Stimulated activated effector memory CD8-positive, alpha-beta T cell treated with anti-CD3 and anti-CD28 coated beads, Interleukin-12 subunit alpha, Interleukin-12 subunit beta, amount 100 ng/mL, for 72 hours (primary cell): ENCODE data around the gene NBL1.
A peak's percentile ranks its signal among the peaks of the same experiment; 100 is the strongest.
"Not testable (repeated sequence)": the region's sequence is repeated elsewhere in the genome, so short reads cannot be mapped to it uniquely, and the experiment has no call there.

ENCODE experiments used
- ATAC-seq: fragments of 150-1000 bp; cut with Tn5 transposase; 2 replicates; pipeline ENCODE4 v1.10.0; 2021
- DNase-seq, 2 donors: peaks; one replicate each; pipeline ENCODE4 v3.0.0; 2021 to 2022; ENCODE audit warnings: low spot score in 2 of 2
- H3K27ac Mint-ChIP-seq: one replicate; pipeline ENCODE4 v1.8.0; 2022; ENCODE audit warnings: mild to moderate bottlenecking, mixed read lengths
- H3K36me3 Mint-ChIP-seq: one replicate; pipeline ENCODE4 v1.8.0; 2022; ENCODE audit warnings: mild to moderate bottlenecking, mixed read lengths
- H3K4me1 Mint-ChIP-seq: one replicate; pipeline ENCODE4 v1.8.0; 2022; ENCODE audit warnings: mixed read lengths
- H3K4me3 Mint-ChIP-seq: one replicate; pipeline ENCODE4 v1.8.0; 2022; ENCODE audit warnings: mild to moderate bottlenecking, mixed read lengths
- H3K9me3 Mint-ChIP-seq: one replicate; pipeline ENCODE4 v1.8.0; 2022; ENCODE audit warnings: mixed read lengths

NBL1 gene

GRCh38 chr1:19616489-19616888 lies 27.6 kb upstream of the NBL1 start:
- Mint-ChIP-seq H3K4me1 (peaks cover 18% of the 10 kb centered on the region), H3K4me3 (no peak overlapping the region)
- ATAC-seq, result no peak

DNA sequence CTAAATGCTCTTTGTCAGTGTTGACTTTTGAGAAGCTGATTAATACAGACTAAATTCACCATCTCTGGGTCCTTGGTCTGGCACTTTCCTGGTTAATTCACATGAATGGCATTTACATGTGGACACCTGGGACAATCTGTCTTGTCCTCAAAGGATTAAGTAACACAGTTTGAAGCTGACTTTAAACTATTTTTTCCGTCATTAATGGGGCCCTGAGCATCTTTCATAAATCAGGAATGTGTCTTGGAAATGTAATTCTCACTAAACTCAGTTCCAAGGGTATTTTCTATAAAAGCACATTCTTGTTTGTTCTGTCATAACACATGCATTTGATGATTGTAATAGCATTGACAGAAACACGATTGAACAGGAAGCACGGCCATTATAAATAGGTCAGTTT lies 26.7 kb upstream of the NBL1 start:
- H3K27ac Mint-ChIP-seq, result no peak overlapping the region

More at GRCh38 chr1:19616489-19616888, 27.6 kb upstream of the NBL1 start:
- DNase-seq, result no peak
- no peak overlapping the region for H3K27ac Mint-ChIP-seq
- H3K9me3 Mint-ChIP-seq, result no peaks in the 10 kb centered on the region
- H3K36me3 Mint-ChIP-seq, result peaks cover 19% of the 10 kb centered on the region

DNA sequence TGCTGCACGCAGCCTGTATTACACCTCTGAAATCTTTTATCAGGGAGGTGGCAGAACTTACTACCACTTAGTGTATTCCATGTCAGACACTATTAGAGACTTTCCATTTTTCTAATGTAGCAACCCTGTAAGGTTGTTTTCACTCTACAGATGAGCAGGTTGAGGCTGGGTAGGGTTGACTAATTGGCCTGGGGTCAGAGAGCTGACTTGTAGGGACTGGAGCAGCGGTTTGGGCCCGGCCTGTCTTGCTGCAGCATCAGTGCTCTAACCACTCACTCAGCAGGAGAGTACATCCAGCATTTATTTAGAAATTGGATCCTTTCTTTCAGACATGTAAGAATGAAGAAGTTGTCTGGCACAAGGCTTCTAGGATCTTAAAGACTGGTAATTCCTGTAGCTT lies 25.7 kb upstream of the NBL1 start:
- Mint-ChIP-seq H3K4me1 (peaks cover 10% of the 10 kb centered on the region), H3K4me3 (no peak overlapping the region), H3K27ac (no peak overlapping the region), H3K36me3 (peaks cover 25% of the 10 kb centered on the region), H3K9me3 (no peaks in the 10 kb centered on the region)
- ATAC-seq (no peak), DNase-seq (no peak)

More for the DNA sequence above, 26.7 kb upstream of the NBL1 start:
- H3K4me3 Mint-ChIP-seq, result no peak overlapping the region
- ATAC-seq, result no peak
- peaks cover 19% of the 10 kb centered on the region for H3K36me3 Mint-ChIP-seq
- no peak for DNase-seq
- H3K4me1 Mint-ChIP-seq, result peaks cover 18% of the 10 kb centered on the region
- H3K9me3 Mint-ChIP-seq, result no peaks in the 10 kb centered on the region

GRCh38 chr1:19619697-19620384 lies 24.3 kb upstream of the NBL1 start:
- Mint-ChIP-seq H3K4me3 (no peak overlapping the region), H3K27ac (no peak overlapping the region), H3K9me3 (no peaks in the 10 kb centered on the region), H3K36me3 (peaks cover 33% of the 10 kb centered on the region), H3K4me1 (peaks cover 7% of the 10 kb centered on the region)
- DNase-seq (no peak), ATAC-seq (no peak)

GRCh38 chr1:19620786-19621185 lies 23.3 kb upstream of the NBL1 start:
- ATAC-seq, result no peak
- no peak overlapping the region for H3K4me3 Mint-ChIP-seq
- peaks cover 29% of the 10 kb centered on the region for H3K36me3 Mint-ChIP-seq
- peak overlapping the region; percentile 73 for H3K27ac Mint-ChIP-seq
- no peaks in the 10 kb centered on the region for H3K4me1 Mint-ChIP-seq
- H3K9me3 Mint-ChIP-seq, result no peaks in the 10 kb centered on the region
- no peak for DNase-seq

DNA sequence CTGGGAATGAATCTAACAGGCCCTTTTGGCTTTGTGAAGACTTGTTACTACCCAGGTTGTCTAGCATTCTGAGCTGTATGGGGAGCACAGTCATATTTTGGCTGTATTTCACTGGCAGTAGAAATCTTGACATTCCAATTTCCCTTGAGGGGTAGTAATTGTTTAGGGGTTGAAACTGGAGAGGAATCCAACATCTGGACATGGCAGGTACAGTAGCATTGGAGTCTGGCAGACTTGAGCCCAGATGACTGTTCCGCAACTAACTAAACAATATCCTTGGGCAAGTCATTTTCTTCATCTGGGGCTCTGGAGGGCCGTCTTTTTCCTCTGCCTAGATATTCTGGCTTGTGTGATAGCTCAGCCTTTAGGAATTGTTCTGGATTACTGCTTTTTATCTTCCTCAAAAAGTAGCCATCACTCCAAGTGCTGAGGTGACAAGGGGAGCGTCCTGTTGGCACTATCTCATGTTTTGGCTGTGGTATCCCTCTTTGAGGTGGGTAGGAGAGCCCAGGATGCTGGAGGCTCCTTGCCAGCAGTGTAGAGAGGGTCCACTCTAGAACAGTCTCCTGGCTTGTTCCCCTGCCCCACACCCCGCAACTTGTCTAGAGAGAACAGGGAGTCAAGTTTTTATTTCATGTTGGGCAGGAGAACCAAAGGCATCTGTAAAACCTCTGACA lies 22.7 kb upstream of the NBL1 start:
- ATAC-seq (no peak), DNase-seq (no peak)
- Mint-ChIP-seq H3K4me1 (no peaks in the 10 kb centered on the region), H3K4me3 (no peak overlapping the region), H3K36me3 (peaks cover 29% of the 10 kb centered on the region), H3K27ac (peak overlapping the region; percentile 73), H3K9me3 (no peaks in the 10 kb centered on the region)

DNA sequence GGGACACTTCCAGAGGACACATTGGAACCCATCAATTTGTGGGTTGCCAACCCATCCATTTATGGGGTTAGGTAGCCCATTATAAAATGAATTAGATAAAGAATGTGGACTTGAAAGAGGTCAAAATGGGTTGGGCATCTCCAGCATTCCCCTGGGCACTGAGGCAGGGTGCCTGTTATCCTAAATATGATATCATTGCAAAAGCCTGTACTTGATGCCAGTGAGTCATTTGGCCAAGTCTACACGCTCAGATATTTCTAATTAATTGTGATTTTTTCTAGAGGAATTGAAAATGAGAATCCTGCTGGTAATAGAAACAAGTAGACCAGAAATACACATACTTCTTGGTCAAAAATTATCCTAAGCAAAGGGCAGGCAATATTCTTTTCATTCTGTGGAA lies 21.9 kb upstream of the NBL1 start:
- H3K9me3 Mint-ChIP-seq, result no peaks in the 10 kb centered on the region
- H3K4me1 Mint-ChIP-seq, result no peaks in the 10 kb centered on the region
- H3K4me3 Mint-ChIP-seq, result no peak overlapping the region
- DNase-seq, result no peak
- peaks cover 37% of the 10 kb centered on the region for H3K36me3 Mint-ChIP-seq
- no peak for ATAC-seq
- H3K27ac Mint-ChIP-seq, result peak overlapping the region; percentile 14

GRCh38 chr1:19623523-19623922 lies 20.6 kb upstream of the NBL1 start:
- no peaks in the 10 kb centered on the region for H3K4me1 Mint-ChIP-seq
- no peaks in the 10 kb centered on the region for H3K9me3 Mint-ChIP-seq
- DNase-seq, result no peak
- peaks cover 44% of the 10 kb centered on the region for H3K36me3 Mint-ChIP-seq
- H3K27ac Mint-ChIP-seq, result no peak overlapping the region
- H3K4me3 Mint-ChIP-seq, result no peak overlapping the region
- no peak for ATAC-seq

DNA sequence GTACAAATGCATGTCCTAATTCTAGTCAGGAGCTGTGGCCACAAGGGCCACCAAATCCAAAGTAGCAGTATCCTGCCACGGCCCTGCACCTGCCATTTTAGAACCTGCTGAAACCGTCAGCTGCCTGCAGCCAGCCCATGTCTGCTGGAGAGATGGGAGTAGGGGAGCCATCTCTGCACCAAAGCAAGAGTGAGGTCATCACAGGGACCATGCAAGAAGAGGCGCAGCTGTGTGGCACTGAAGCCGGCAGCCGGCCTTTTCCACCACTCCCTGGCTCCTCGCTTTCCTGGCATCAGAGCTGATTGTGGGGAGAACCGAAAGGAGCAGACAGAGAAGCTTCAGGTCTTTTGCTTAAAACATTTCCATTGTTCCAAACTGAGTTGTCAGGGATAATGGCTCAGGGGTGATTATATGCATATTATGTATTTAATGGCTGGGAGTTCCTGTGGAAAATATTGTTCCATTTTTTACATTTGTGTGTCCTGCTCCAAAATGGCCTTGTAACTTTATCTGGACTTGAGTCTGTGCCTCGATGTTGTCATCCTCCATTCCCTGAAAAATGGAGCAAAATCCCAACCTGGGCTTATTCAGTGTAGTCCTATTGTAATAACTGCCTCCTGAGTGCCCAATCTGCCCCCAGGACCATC lies 18.7 kb upstream of the NBL1 start:
- Mint-ChIP-seq H3K4me3 (no peak overlapping the region), H3K9me3 (no peaks in the 10 kb centered on the region), H3K36me3 (peaks cover 51% of the 10 kb centered on the region), H3K27ac (no peak overlapping the region), H3K4me1 (no peaks in the 10 kb centered on the region)
- ATAC-seq (no peak), DNase-seq (no peak)

DNA sequence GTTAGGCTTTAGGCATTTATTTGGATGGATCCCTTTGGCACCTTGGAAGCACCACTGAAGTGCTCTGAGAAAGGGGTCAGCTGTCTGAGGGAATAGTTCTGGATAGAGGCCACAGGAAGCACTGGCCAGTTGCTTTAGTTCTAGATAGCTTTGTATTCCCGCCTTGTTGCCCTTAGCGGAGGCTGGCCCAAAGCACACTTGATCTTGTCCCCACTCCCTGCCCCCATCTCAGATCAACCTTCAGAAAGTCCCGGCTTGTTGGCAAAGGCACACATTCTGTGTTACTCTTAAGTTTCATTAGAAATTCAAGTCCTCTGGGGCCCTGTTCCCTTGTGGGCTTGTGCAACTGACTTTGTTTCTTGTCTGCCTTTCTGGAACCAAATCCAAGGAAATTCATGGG lies 15.2 kb upstream of the NBL1 start:
- Mint-ChIP-seq H3K4me1 (no peaks in the 10 kb centered on the region), H3K27ac (no peak overlapping the region), H3K4me3 (no peak overlapping the region), H3K9me3 (no peaks in the 10 kb centered on the region), H3K36me3 (peaks cover 40% of the 10 kb centered on the region)
- ATAC-seq, result no peak
- DNase-seq, result no peak

- Mint-ChIP-seq H3K27ac (no peak overlapping the region), H3K4me1 (no peaks in the 10 kb centered on the region), H3K9me3 (no peaks in the 10 kb centered on the region), H3K36me3 (peaks cover 38% of the 10 kb centered on the region), H3K4me3 (no peak overlapping the region)
- no peak for DNase-seq
- no peak for ATAC-seq
Observed at GRCh38 chr1:19629357-19629756, 14.8 kb upstream of the NBL1 start.

DNA sequence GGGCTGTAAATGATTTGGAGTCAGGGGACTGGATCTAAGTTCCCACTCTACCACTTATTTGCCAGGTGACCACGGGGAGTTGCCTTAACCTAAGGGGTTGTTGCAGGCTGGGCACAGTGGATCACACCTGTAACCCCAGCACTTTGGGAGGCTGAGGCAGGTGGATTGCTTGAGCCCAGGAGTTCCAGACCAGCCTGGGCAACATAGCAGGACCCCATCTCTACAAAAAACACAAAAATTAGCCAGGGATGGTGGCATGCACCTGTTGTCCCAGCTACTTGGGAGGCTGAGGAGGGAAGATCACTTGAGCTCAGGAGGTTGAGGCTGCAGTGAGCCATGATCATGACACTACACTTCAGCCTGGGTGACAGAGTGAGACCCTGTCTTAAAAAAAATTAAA lies 13.9 kb upstream of the NBL1 start:
- not testable (repeated sequence) for H3K4me1 Mint-ChIP-seq, DNase-seq, H3K27ac Mint-ChIP-seq, H3K9me3 Mint-ChIP-seq, H3K4me3 Mint-ChIP-seq, ATAC-seq
- H3K36me3 Mint-ChIP-seq, result peaks cover 30% of the 10 kb centered on the region

DNA sequence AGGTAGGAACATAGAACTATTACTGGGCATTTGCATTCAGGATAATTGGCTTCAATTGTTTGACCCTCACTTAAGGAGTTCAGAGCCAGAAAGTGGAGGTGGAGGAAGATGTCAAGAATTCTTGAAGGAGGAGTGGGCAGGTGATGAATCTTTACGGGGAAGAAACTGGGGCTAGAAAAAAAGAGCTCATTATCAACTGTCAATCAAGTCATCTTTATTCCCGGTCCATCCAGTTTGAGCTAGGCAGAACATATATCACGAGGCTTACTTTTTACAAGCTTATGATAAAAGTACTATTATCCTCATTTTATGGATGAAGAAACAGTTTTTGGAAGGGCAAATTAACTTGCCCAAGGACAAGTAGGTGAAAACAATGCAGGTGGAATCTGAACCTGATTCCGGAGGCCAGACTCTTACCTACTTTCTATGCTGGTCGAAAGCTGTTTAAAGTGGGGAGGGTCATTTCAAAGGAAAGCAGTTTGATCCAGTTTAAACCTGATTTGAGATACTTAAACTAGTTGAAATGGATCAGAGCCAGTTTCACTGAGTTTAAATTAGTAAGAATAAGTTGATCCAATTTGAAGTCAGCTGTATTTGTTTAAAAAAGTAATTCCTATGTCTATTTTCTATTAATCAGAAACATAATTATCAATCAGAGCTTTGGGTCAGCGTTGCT lies 13.3 kb upstream of the NBL1 start:
- Mint-ChIP-seq H3K4me3 (no peak overlapping the region), H3K36me3 (peaks cover 27% of the 10 kb centered on the region), H3K9me3 (no peaks in the 10 kb centered on the region), H3K4me1 (no peaks in the 10 kb centered on the region), H3K27ac (no peak overlapping the region)
- DNase-seq, result no peak
- no peak for ATAC-seq

- Mint-ChIP-seq H3K9me3 (no peaks in the 10 kb centered on the region), H3K4me3 (no peak overlapping the region), H3K27ac (no peak overlapping the region), H3K36me3 (peaks cover 13% of the 10 kb centered on the region), H3K4me1 (no peaks in the 10 kb centered on the region)
- DNase-seq (no peak), ATAC-seq (no peak)
Observed at GRCh38 chr1:19632211-19632610, 11.9 kb upstream of the NBL1 start.

DNA sequence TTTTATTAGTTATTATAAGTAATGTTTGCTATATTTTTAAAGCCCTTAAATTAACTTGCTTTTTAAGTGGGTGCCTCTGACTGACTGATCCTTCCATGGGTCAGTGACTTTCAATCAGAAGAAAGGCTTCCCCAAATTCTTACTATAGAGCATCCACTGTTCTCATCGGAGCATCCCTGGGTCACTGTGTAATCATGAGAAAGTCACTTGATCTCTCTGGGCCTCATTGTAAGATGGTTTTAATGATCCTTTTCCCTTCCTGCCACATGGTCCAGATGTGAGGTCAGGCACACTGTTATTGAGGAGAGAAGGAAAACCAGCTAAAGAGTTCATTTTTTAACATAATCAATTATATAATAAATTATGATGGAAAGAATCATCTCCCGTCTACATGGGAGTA lies 11.0 kb upstream of the NBL1 start:
- Mint-ChIP-seq H3K36me3 (peaks cover 8% of the 10 kb centered on the region), H3K9me3 (no peaks in the 10 kb centered on the region), H3K27ac (no peak overlapping the region), H3K4me3 (no peak overlapping the region), H3K4me1 (no peaks in the 10 kb centered on the region)
- DNase-seq (no peak), ATAC-seq (no peak)
